NCI-H2107 treated with DMSO at 0.1 percent for 48 hours (cell line): ENCODE measurements around the gene ATAT1.
A peak's percentile ranks its signal among the peaks of the same experiment; 100 is the strongest.
"Not testable (repeated sequence)": the region's sequence is repeated elsewhere in the genome, so short reads cannot be mapped to it uniquely, and the experiment has no call there.

Experiments
- DNase-seq: peaks from one replicate; lab custom pipeline; 2025; ENCODE audit not compliant: unreplicated experiment; lab: John Stamatoyannopoulos, UW

The ATAT1 gene

GRCh38 chr6:30647242-30648116 lies 20.8 kb downstream of the ATAT1 start:
- DNase-seq, result no peak

DNA sequence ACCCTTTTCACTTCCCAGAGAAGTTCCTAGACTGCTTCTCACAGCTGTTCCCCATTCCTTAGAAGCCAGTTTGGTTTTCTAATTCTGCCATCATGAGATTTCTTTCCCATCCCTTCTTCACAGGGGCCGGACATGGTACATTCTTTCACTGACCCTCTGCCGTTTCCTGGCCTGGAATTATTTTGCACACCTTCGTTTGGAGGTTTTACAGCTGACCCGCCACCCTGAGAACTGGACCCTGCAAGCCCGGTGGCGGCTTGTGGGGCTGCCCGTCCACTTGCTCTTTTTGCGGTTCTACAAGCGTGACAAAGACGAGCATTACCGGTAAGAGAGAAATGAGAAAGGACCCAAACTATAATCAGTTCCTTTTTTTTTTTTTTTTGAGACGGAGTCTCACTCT lies 24.5 kb downstream of the ATAT1 start:
- DNase-seq, result no peak

DNA sequence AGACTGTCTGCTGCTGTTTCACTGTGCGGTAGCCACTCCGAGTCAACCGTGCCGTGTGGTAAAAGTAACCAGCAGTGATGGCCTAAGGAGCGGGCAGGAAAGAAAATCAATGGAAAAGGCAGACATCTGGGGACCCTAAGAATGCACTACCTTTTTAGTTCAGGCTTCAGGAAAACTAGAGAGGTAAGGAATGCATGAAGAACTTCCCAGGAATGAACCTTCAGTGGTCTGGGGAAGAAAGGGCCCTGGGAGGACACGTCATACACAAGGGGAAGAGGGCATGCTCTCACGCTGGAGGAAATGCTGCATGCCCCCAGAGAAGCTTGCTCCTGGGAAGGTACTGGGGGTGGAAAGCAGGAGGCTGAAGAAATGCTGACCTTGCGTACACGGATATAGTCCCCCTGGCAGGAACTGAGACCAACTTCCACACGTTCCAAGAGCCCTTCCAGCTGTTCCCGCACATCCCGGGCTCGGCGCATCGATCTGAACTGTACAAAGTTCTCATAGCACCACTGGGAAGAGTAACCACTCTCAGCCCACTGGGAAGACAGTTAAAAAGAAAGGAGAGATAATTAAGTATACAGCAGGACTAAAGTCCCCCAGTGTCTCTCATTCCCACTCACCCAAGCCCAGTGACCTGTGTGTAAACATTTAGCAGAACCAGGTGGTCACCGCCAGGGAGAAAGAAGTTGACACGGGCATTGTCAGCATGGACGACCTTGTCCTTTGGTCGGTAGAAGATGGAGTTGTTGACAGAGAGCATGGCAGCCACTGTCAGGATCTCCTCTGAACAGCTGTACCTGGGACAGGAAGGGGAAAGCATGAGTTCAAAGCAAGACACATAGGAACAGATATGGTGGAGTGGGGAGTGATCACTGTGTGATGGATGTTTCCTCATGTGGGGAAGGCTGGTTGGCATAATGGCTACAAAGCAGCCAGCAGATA lies 28.4 kb downstream of the ATAT1 start:
- no peak for DNase-seq

GRCh38 chr6:30655743-30656094 lies 29.0 kb downstream of the ATAT1 start:
- DNase-seq, result no peak

DNA sequence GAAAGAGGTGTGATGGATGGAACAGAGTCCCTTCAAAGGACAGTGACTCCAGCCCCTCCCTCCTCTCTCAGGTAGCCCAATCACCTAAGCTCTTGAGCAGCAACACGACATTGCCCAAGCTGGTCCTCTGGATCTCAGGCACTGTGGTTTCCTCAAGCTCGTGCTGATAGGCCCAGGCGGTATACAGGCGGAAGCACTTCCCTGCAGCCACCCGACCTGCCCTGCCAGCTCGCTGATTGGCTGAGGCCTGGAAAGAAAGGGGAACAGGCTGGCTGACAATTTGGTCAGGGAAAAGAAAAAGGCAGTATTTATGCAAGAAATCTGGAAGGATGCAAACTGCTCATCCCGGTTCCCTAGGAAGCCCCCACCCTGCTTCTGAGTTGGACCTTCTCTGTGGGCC lies 29.8 kb downstream of the ATAT1 start:
- DNase-seq, result no peak

GRCh38 chr6:30657454-30657853 lies 30.8 kb downstream of the ATAT1 start:
- DNase-seq, result no peak

DNA sequence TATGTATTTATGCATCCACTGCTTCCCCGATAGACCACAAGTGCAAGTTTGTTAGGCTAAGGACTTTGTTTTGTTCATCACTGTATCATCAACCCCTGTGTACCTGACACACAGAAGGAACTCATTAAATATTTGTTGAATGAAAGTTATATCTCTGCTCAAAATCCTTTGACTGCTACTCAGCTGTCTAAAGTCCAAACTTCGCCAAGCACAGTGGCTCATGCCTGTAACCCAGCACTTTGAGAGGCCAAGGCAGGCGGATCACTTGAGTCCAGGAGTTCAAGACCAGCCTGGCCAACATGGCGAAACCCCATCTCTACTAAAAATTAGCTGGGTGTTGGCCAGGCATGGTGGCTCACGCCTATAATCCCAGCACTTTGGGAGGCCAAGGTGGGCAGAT lies 31.2 kb downstream of the ATAT1 start:
- not testable (repeated sequence) for DNase-seq

DNA sequence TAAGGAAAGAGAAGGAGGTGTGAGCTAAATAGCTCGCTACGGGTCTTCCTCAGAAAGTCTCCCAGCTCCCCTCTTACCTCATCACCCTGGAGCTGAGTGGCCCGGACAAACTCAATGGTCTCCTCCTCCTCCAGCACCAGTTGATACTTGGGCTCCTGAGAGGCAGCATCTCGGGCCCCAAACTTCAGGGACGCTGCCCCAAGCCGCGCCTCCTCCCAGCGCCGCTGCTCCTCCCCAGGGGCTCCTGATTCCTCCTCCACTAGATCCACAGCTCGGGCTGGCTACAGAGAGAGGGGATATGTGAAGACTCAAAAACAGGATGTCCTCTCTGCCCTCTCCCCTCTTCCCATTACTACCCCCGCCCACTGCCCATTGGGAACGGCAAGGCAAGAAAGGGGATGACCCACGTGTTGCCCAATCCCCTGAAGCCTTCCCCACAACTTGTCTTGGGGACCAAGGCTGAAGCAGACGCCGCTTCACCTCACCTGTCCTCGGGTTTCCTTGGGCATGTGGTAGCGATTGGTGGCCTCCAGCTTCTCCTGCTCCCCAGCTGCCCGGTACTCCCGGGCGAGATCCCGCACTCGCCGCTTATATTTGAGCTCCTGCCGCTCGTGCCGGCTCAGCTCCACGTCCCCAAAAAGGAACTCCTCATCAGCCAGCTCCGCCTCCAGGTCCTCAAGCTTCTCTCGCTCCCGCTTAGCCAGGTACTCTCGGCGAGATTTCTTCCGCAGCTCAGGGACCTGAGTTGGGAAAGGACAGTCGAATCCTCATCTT lies 38.5 kb downstream of the ATAT1 start:
- DNase-seq, result no peak

GRCh38 chr6:30666300-30666699 lies 39.6 kb downstream of the ATAT1 start:
- not testable (repeated sequence) for DNase-seq

DNA sequence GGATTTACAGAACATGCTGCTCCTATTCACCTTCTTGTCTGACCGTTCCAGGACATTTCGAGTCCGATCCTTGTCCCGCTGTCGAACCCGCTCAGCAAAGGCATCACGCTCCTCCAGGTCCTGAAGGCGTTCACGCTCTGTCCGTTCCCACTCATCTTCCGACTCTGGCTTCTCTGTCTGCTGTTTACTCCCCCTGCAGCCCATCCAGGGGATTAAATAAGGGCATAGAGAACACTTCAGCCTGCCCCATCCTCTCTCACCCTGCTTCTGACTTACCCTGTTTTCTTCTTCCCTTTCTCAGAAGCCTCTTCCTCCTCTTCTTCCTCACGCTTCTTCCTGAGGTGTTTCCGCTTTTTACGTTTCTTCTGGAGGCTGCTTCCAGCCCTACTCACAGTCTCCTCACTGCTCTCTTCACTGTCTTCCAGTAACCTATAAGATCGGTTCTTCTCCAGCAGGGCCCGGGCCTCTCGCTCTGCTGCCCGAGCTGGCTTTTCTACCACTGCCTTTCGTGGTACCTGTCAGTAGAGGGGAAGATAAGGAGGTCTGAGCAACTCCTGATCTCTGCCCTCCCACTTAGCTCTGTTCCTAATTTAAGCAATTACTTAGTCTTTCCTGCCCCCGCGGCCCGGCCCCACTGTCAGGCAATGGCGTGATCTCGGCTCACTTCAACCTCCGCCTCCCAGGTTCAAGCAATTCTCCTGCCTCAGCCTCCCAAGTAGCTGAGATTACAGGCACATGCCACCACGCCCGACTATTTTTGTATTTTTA lies 44.3 kb downstream of the ATAT1 start:
- DNase-seq, result no peak

GRCh38 chr6:30672445-30673253 lies 46.0 kb downstream of the ATAT1 start, which contains the start of gene DHX16:
TSS of gene DHX16 (minus strand) at chr6:30673006. CDS start at chr6:30672841, 165 bp downstream.
- peak; percentile 34 for DNase-seq

GRCh38 chr6:30676660-30677285 lies 50.1 kb downstream of the ATAT1 start:
- no peak for DNase-seq

GRCh38 chr6:30678964-30679726 lies 52.5 kb downstream of the ATAT1 start:
- DNase-seq, result peak; percentile 29

GRCh38 chr6:30679765-30680535 lies 53.3 kb downstream of the ATAT1 start:
- no peak for DNase-seq

DNA sequence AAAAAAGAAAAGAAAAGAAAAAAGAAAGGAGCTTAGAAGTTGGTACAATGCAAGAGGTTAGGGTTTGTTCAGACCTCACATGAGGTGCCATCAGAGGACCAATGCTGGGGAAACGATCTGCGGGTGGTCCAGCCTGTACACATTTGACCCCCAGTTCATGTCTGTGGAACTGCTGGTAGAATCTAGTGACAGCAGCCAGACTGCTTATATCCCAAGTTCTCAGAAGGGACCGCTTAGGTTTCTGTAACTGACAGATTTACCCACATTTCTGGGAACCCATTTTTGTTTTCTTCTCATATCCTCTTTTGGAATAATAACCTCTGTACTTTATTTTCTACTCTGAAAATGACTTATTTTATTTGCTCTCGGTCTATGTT lies 55.1 kb downstream of the ATAT1 start:
- DNase-seq, result no peak

DNA sequence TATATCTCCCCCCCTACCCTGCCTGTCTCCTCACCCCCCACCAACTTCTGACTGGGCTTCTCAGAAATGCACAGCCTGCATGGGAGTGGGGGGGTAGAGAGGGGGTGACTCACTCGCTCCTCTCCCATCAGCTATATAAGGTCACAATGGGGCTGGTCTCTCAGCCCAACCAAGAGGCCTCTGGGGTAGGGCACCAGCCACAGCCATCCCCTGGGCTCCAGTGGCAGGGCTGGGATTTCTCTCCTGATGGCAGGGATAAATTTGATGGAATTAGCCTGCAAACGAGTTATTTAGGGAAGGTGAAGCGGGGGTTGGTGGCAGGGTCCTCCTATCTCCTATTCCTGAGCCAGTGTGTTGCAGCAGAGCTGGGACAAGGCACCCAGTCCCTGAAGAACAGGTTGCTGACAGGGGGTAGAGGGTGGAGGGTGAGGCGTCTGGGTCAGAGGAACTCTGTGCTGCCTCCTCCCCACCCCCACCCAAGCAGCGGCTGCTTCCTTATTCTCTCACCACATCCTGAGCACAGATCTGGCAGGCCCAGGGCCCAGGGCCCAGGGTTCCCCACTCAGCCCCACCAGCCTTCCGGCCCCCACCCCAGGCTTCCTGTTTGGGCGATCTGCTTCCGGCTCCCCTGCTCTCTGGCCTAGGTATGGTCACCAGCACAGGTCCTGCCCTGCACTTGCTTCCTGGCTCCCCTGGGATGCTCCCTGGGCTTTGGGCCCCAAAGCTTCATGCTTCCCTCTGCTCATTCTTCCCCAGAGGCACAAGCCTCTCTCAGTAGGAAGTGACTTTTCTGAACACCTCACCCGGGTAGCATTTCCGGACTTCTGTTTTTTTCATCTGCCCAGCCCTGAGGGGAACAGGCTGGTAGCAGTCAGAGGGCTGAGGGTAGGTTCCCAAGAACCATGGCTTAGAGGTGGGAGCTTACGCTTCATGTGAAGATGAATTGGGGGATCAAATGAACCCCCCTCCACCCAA lies 55.8 kb downstream of the ATAT1 start:
- DNase-seq, result no peak
